HUDEP-2 (cell line): ENCODE data around the gene SLC22A12.

ENCODE experiments used
- DNase-seq, 76 experiments: peaks; one replicate each; lab custom pipeline; 2025; ENCODE audit not compliant: unreplicated experiment in 76 of 76; lab: John Stamatoyannopoulos, UW

Gene SLC22A12

GRCh38 chr11:64602466-64603070, 11.5 kb downstream of the SLC22A12 start:
- DNase-seq = no peak

- no peak for DNase-seq
Observed at GRCh38 chr11:64603411-64604110, 12.5 kb downstream of the SLC22A12 start.

- DNase-seq = no peak
Observed at GRCh38 chr11:64604458-64605243, 13.6 kb downstream of the SLC22A12 start.

GRCh38 chr11:64605244-64605560, 14.2 kb downstream of the SLC22A12 start:
- no peak for DNase-seq

- DNase-seq = no peak
Observed at GRCh38 chr11:64605656-64606585, 14.9 kb downstream of the SLC22A12 start.

- DNase-seq = no peak
Observed at GRCh38 chr11:64606796-64607380, 15.9 kb downstream of the SLC22A12 start.

GRCh38 chr11:64607381-64607985, 16.5 kb downstream of the SLC22A12 start:
- no peak for DNase-seq

- DNase-seq = no peak
Observed at GRCh38 chr11:64608046-64608445, 17.0 kb downstream of the SLC22A12 start.

GRCh38 chr11:64608636-64609035, 17.6 kb downstream of the SLC22A12 start:
- no peak for DNase-seq

- no peak for DNase-seq
Observed at GRCh38 chr11:64609436-64610047, 18.5 kb downstream of the SLC22A12 start.

GRCh38 chr11:64610596-64610995, 19.6 kb downstream of the SLC22A12 start:
- no peak for DNase-seq

- DNase-seq = no peak
Observed at GRCh38 chr11:64611176-64611575, 20.2 kb downstream of the SLC22A12 start.

GRCh38 chr11:64611869-64612646, 21.0 kb downstream of the SLC22A12 start:
- no peak for DNase-seq

- DNase-seq = no peak
Observed at GRCh38 chr11:64613648-64614047, 22.6 kb downstream of the SLC22A12 start.

GRCh38 chr11:64614917-64615316, 23.9 kb downstream of the SLC22A12 start:
- no peak for DNase-seq

GRCh38 chr11:64616817-64617216, 25.8 kb downstream of the SLC22A12 start:
- no peak for DNase-seq

- DNase-seq = no peak
Observed at GRCh38 chr11:64619196-64619595, 28.2 kb downstream of the SLC22A12 start.

GRCh38 chr11:64619811-64620380, 28.9 kb downstream of the SLC22A12 start:
- DNase-seq = peak in 1 of 76 experiments; percentile 2
